H1 (cell line): ENCODE data around the gene ASCL2. TPM values are rescaled to one million over a fixed set of nuclear protein-coding genes. Genes with fewer than 3 reads are reported as not detected.

Experiments used
- CBX8 ChIP-seq: fragments of 300-800, 300-1000 bp; sonication (generic); IDR thresholded peaks from 2 replicates; pipeline ENCODE4 v1.7.1; 2016; ENCODE audit warnings: low read depth, low read length, borderline replicate concordance
- E2F6 ChIP-seq: IDR thresholded peaks from 2 replicates; pipeline ENCODE4 v1.6.1; 2012; ENCODE audit warnings: inconsistent platforms
- HDAC6 ChIP-seq: IDR thresholded peaks from one replicate; pipeline ENCODE4 v1.7.1; 2012; ENCODE audit warnings: low read depth, mild to moderate bottlenecking, inconsistent platforms, low read length, moderate library complexity
- POLR2AphosphoS5 ChIP-seq: IDR thresholded peaks from 2 replicates; pipeline ENCODE4 v1.6.1; 2011; ENCODE audit warnings: low read depth, low read length
- SIX5 ChIP-seq: IDR thresholded peaks from 2 replicates; pipeline ENCODE4 v1.6.1; 2011; ENCODE audit warnings: mild to moderate bottlenecking, low read depth, low read length
- SUZ12 ChIP-seq: fragments of 200-600 bp; sonication (generic); IDR thresholded peaks from 2 replicates; pipeline ENCODE4 v1.6.1; 2012; ENCODE audit warnings: mild to moderate bottlenecking, inconsistent platforms, low read length, moderate library complexity, mixed read lengths
- polyA plus RNA-seq, 7 experiments: library from polyadenylated mRNA; depleted of rRNA in 3 of 7; stranded (reverse) in 5 of 7; unstranded in 2 of 7; fragments of >200 nt in 5 of 7; fragments of 200-250 nt in 2 of 7; gene quantifications; 1 replicate in 5 of 7; 2 replicates in 1 of 7; 4 replicates in 1 of 7; pipeline versions ENCODE4 v1.2.1 to v1.2.3, GENCODE V29; 2011 to 2013; ENCODE audit warnings: missing spikeins in 2 of 7, mixed read lengths in 2 of 7
- total RNA-seq: library from RNA; stranded (reverse); fragmentation: NEBNext Ultra II Directional; extraction: Animal tissue kit (Norgen Biotek cat#: 25700); gene quantifications from 2 replicates; pipeline ENCODE4 v1.2.1, GENCODE V29; 2021

ASCL2 gene
- total and polyA plus RNA-seq, 2 of the 8 experiments (the other 6 are each of a cell fraction or from before 2014, with no cell fraction given) = 0.51 to 0.56 TPM

- TF ChIP-seq SIX5 (no peak), SUZ12 (no peak), CBX8 (no peak), E2F6 (no peak), HDAC6 (no peak), POLR2AphosphoS5 (no peak)
- TF ChIP-seq, all 59 proteins: peak for 0
Observed at GRCh38 chr11:2297623-2298030, 27.2 kb upstream of the ASCL2 start (continued).
